Chondrocyte (in vitro differentiated cells): ENCODE results near the gene SPTLC3. TPM values are rescaled to one million over a fixed set of nuclear protein-coding genes. Genes with fewer than 3 reads are reported as not detected.

Experiments used
- DNase-seq: peaks from one replicate; pipeline ENCODE4 v3.0.0; 2021; ENCODE audit warnings: mixed read lengths, low spot score
- H3K27ac Mint-ChIP-seq: one replicate; pipeline ENCODE4 v1.8.0; 2021; ENCODE audit warnings: mild to moderate bottlenecking, moderate library complexity, mixed read lengths; ENCODE audit not compliant: unreplicated experiment
- H3K27me3 Mint-ChIP-seq: 2 replicates; pipeline ENCODE4 v1.8.0; 2021; ENCODE audit warnings: low read depth, mixed read lengths
- H3K36me3 Mint-ChIP-seq: 2 replicates; pipeline ENCODE4 v1.8.0; 2021; ENCODE audit warnings: low read depth, mixed read lengths
- H3K4me1 Mint-ChIP-seq: 2 replicates; pipeline ENCODE4 v1.8.0; 2021; ENCODE audit warnings: low read depth, mild to moderate bottlenecking, mixed read lengths
- H3K4me3 Mint-ChIP-seq: one replicate; pipeline ENCODE4 v1.8.0; 2021; ENCODE audit warnings: mild to moderate bottlenecking, moderate library complexity, mixed read lengths; ENCODE audit not compliant: unreplicated experiment
- H3K9me3 Mint-ChIP-seq: 2 replicates; pipeline ENCODE4 v1.8.0; 2021; ENCODE audit warnings: low read depth, mixed read lengths
- CTCF ChIP-seq: fragments of 200-600 bp; sonication (generic); IDR thresholded peaks from 2 replicates; pipeline ENCODE4 v1.5.0; 2021; ENCODE audit warnings: antibody characterized with exemption, mild to moderate bottlenecking, moderate library complexity
- total RNA-seq: library from RNA; stranded (reverse); gene quantifications from 3 replicates; pipeline ENCODE4 v1.2.1, GENCODE V29; 2021

The SPTLC3 gene
- total RNA-seq, 1 donor from 2014 or later = 5.0 TPM

DNA sequence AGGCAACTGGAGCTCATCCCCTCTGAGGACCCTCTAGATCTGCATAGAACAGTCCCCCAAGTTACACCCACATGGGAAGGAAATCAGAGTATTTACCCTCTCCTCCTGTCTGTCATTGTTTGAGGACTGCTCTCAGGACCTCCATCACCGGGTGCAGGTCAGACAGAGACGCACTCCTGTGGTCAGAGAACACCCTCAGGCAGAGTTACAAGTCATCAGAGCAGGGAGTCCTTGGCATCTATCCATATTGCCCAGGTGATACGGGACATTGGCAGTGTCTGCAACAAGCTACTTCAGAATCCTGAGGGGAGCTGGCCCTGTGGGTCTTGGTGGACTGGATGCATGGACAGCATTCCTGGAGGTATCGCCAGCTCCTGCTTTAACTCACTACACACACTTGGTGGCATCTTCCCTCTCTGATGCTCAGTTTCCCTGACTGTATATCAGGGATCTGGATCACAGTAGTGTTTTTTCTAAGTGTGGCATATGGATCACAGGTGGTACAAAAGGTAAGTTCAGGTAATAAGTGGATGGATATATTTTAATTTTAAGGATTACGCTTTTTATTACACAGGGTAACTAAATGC lies 197.2 kb downstream of the SPTLC3 start:
- no peak for TF ChIP-seq CTCF
- Mint-ChIP-seq H3K36me3 (peaks cover 2% of the 10 kb centered on the region), H3K27me3 (peaks cover 9% of the 10 kb centered on the region), H3K27ac (no peak overlapping the region), H3K9me3 (no peaks in the 10 kb centered on the region), H3K4me1 (no peaks in the 10 kb centered on the region), H3K4me3 (no peak overlapping the region)
- DNase-seq = no peak

DNA sequence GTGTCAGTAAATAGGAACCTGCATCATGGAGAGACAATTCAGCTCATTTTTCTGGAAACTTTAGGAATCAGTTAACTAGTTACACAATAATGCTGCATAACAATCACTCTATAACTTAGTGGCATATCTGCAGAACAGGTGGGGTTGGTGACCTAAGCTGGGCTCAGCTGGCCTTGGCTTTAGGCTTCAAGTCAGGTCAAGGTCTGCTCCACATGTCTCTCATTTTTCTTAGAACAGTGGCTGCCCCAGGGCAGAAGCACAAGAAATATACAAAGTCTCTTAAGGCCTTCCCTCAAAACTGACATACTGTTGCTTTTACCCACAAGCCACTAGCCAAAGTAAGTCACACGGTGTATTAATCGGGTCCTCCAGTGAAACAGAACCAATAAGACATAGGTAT lies 198.2 kb downstream of the SPTLC3 start:
- H3K4me1 Mint-ChIP-seq = no peaks in the 10 kb centered on the region

DNA sequence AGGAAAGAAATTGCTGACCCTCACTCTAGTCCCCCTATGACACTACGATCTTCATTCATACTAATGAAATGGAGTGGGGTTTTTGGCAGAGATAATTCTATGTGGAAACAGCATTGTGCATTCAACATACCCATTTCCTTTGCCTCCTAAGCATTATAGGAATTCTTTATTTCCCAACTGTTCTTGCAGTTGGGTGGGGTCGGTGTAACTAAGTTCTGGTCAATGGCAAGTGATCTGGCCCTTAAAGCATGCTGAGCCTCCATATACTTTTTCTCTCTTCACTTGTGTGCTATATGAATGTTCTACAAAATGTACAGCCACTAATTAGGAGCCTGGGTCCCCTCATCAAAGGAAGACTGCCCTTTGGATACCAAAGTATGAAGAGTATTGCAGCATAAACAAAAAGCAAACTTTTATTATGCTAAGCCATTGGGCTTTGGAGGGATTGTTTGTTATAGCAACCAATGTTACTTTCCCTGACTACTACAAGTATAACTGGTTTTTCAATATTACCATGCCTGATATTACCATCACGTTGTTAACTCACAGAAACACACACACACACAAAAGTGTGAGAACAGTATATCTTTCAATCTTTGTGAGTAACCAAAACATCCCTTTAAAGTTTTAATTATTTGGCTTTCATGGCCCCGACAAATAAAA lies 203.3 kb downstream of the SPTLC3 start:
- Mint-ChIP-seq H3K36me3 (no peaks in the 10 kb centered on the region), H3K9me3 (no peaks in the 10 kb centered on the region), H3K4me3 (no peak overlapping the region), H3K4me1 (no peaks in the 10 kb centered on the region), H3K27ac (no peak overlapping the region), H3K27me3 (peaks cover 37% of the 10 kb centered on the region)
- no peak for TF ChIP-seq CTCF
- no peak for DNase-seq

More for the DNA sequence above, 198.2 kb downstream of the SPTLC3 start:
- Mint-ChIP-seq H3K27ac (no peak overlapping the region), H3K36me3 (peaks cover 2% of the 10 kb centered on the region), H3K9me3 (no peaks in the 10 kb centered on the region), H3K4me3 (no peak overlapping the region), H3K27me3 (peaks cover 6% of the 10 kb centered on the region)
- no peak for TF ChIP-seq CTCF
- DNase-seq = no peak

DNA sequence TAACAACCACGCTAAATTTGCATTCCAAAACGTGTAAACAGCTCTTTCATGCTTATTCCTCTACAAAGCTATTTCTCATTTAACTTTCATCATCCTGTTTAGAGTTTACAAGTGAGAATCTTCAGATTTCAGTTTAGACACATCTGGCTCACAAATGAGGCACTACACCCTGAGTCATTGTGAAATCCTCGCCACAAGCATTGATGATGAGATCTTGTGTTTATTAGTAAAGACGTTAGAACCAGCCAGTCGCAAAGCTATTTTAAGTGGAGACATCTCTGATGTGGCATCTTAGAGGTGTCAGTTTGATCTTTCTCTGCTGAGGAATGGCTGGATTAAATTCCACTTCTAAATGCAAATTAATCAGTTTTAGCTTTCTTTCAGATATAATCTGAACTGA lies 204.0 kb downstream of the SPTLC3 start:
- no peaks in the 10 kb centered on the region for H3K9me3 Mint-ChIP-seq
- no peak for DNase-seq
- no peak overlapping the region for H3K4me3 Mint-ChIP-seq
- no peaks in the 10 kb centered on the region for H3K4me1 Mint-ChIP-seq
- H3K27me3 Mint-ChIP-seq = peaks cover 40% of the 10 kb centered on the region
- no peak overlapping the region for H3K27ac Mint-ChIP-seq
- TF ChIP-seq CTCF = no peak
- H3K36me3 Mint-ChIP-seq = no peaks in the 10 kb centered on the region

- Mint-ChIP-seq H3K4me3 (no peak overlapping the region), H3K36me3 (no peaks in the 10 kb centered on the region), H3K9me3 (no peaks in the 10 kb centered on the region), H3K4me1 (no peaks in the 10 kb centered on the region), H3K27me3 (peaks cover 46% of the 10 kb centered on the region), H3K27ac (no peak overlapping the region)
- no peak for DNase-seq
- no peak for TF ChIP-seq CTCF
These were observed 204.6 kb downstream of the SPTLC3 start for GRCh38 chr20:13213335-13213734.
